K562 (cell line): ENCODE data around the gene ADRM1. TPM values are rescaled to one million over a fixed set of nuclear protein-coding genes. Genes with fewer than 3 reads are reported as not detected.

Experiments used
- ATAC-seq: fragments of 200-7000 bp; cut with Tn5 transposase; 3 replicates; pipeline ENCODE4 v1.9.1; 2020; ENCODE audit warnings: moderate library complexity
- BruUV-seq: library from RNA; stranded (reverse); fragments of 400-500 nt; replicated peaks from 2 replicates; lab custom pipeline; 2021; lab: Mats Ljungman, UMichigan
- CTCF ChIA-PET: fragments of 300-600 bp; formaldehyde crosslinking; extraction: SDS; loops from one replicate; lab custom pipeline; 2021; ENCODE audit warnings: low intra/inter-chr PET ratio; lab: Yijun Ruan, JAX
- POLR2A ChIA-PET: fragments of 300-600, 350-650 bp; sonication (Branson Sonifier 250); formaldehyde crosslinking; extraction: SDS; loops from one replicate; lab custom pipeline; 2021; ENCODE audit warnings: antibody characterized with exemption, inconsistent platforms; lab: Yijun Ruan, JAX
- DNase-seq, 4 experiments: peaks; one replicate each; pipeline versions ENCODE4 v3.0.0 to v3.0.0-alpha.2; 2011 to 2018; ENCODE audit warnings: low spot score in 3 of 4, mixed read lengths in 3 of 4; ENCODE audit errors: extremely low read depth in 1 of 4
- FAIRE-seq: peaks from 2 replicates; lab custom pipeline; 2011; peaks lifted over from hg19 to GRCh38; lab: Jason Lieb, UNC
- H2AFZ ChIP-seq: 2 replicates; pipeline ENCODE4 v1.6.0; 2011; ENCODE audit warnings: low read depth, low read length, control low read depth, inconsistent platforms
- H3K27ac ChIP-seq: fragments of 200-600 bp; 3 replicates; pipeline ENCODE4 v1.8.0; 2011; ENCODE audit warnings: low read depth, mild to moderate bottlenecking, control low read depth, inconsistent platforms, low read length, moderate library complexity, mixed read lengths; ENCODE audit errors: extremely low read depth
- H3K27me3 ChIP-seq, 2 experiments: fragments of 300-600 bp in 1 of 2; 2 replicates in 1 of 2; 3 replicates in 1 of 2; pipeline versions ENCODE4 v1.6.0 to v1.8.0; 2011; ENCODE audit warnings: inconsistent platforms in 2 of 2, low read length in 2 of 2, mild to moderate bottlenecking in 1 of 2, mixed read lengths in 1 of 2, moderate library complexity in 1 of 2; ENCODE audit not compliant: control insufficient read depth in 2 of 2, insufficient read depth in 2 of 2
- H3K36me3 ChIP-seq: fragments of 300-600 bp; 3 replicates; pipeline ENCODE4 v1.8.0; 2011; ENCODE audit warnings: mild to moderate bottlenecking, low read length, inconsistent platforms; ENCODE audit not compliant: control insufficient read depth, insufficient read depth
- H3K4me1 ChIP-seq, 2 experiments: fragments of 200-600 bp in 1 of 2; replicated peaks in 1 of 2; 2 replicates in 1 of 2; 3 replicates in 1 of 2; pipeline versions ENCODE4 v1.5.1 to v1.8.0; 2011; ENCODE audit warnings: inconsistent platforms in 2 of 2, low read length in 2 of 2, mild to moderate bottlenecking in 1 of 2, mixed read lengths in 1 of 2, moderate library complexity in 1 of 2; ENCODE audit not compliant: control insufficient read depth in 2 of 2, insufficient read depth in 2 of 2
- H3K4me2 ChIP-seq: 2 replicates; pipeline ENCODE4 v1.6.1; 2011; ENCODE audit warnings: low read length, control low read depth, inconsistent platforms, mixed read lengths; ENCODE audit not compliant: insufficient read depth
- H3K4me3 ChIP-seq: fragments of 200-600 bp; sonication (generic), shearing (Covaris generic); 2 replicates; pipeline ENCODE4 v1.5.1; 2016; ENCODE audit warnings: control low read depth, inconsistent platforms
- H3K79me2 ChIP-seq: fragments of 200-600 bp; 3 replicates; pipeline ENCODE4 v1.8.0; 2011; ENCODE audit warnings: low read length, inconsistent platforms; ENCODE audit not compliant: control insufficient read depth, insufficient read depth
- H3K9ac ChIP-seq, 2 experiments: 2 replicates each; pipeline versions ENCODE4 v1.6.0 to v1.6.1; 2011; ENCODE audit warnings: low read depth in 2 of 2, low read length in 2 of 2, control low read depth in 1 of 2, inconsistent platforms in 1 of 2, mild to moderate bottlenecking in 1 of 2, mixed read lengths in 1 of 2; ENCODE audit not compliant: insufficient read depth in 1 of 2
- H3K9me1 ChIP-seq: one replicate; pipeline ENCODE4 v1.6.0; 2011; ENCODE audit warnings: inconsistent platforms, mild to moderate bottlenecking, low read length, moderate library complexity; ENCODE audit not compliant: control insufficient read depth, insufficient read depth
- H3K9me3 ChIP-seq: replicated peaks from 2 replicates; pipeline ENCODE4 v1.5.1; 2011; ENCODE audit warnings: low read depth, low read length, inconsistent platforms; ENCODE audit not compliant: control insufficient read depth, insufficient read depth
- H4K20me1 ChIP-seq: replicated peaks from 2 replicates; pipeline ENCODE4 v1.6.1; 2011; ENCODE audit warnings: low read length, inconsistent platforms, mixed read lengths; ENCODE audit not compliant: control insufficient read depth, insufficient read depth
- BACH1 ChIP-seq: fragments of 200-800 bp; sonication (Bioruptor generic); IDR thresholded peaks from 2 replicates; pipeline ENCODE4 v1.6.1; 2016; ENCODE audit warnings: missing genetic modification characterization, missing compliant biosample characterization
- BCLAF1 ChIP-seq, 2 experiments: fragments of 450-650 bp in 1 of 2; IDR thresholded peaks; 2 replicates each; pipeline ENCODE4 v1.6.1; 2011 to 2017; ENCODE audit warnings: low read depth in 2 of 2, antibody characterized with exemption in 1 of 2, borderline replicate concordance in 1 of 2, low read length in 1 of 2, mild to moderate bottlenecking in 1 of 2, mixed read lengths in 1 of 2; ENCODE audit not compliant: control insufficient read depth in 1 of 2
- BMI1 ChIP-seq: fragments of 150-350 bp; IDR thresholded peaks from 2 replicates; pipeline ENCODE4 v1.6.1; 2014; ENCODE audit warnings: low read length
- HNRNPLL ChIP-seq: fragments of 200-400 bp; formaldehyde crosslinking; IDR thresholded peaks from 2 replicates; pipeline ENCODE4 v1.6.1; 2017; ENCODE audit warnings: low read length, low read depth, mild to moderate bottlenecking; ENCODE audit not compliant: poor library complexity, severe bottlenecking
- NR0B1 ChIP-seq: fragments of 450-650 bp; IDR thresholded peaks from one replicate; pipeline ENCODE4 v1.6.1; 2018; ENCODE audit warnings: mild to moderate bottlenecking, moderate library complexity; ENCODE audit not compliant: partially characterized antibody
- SMARCA4 ChIP-seq: fragments of 450-650 bp; IDR thresholded peaks from 2 replicates; pipeline ENCODE4 v1.6.1; 2016
- SPI1 ChIP-seq: IDR thresholded peaks from 2 replicates; pipeline ENCODE4 v1.6.1; 2011; ENCODE audit warnings: low read depth, low read length, control low read depth, borderline replicate concordance
- TFAM ChIP-seq: fragments of 250-450 bp; sonication (Bioruptor Pico); conservative IDR thresholded peaks from 2 replicates; pipeline ENCODE4 v1.5.0; 2021; ENCODE audit warnings: mild to moderate bottlenecking, moderate library complexity
- ZNF124 ChIP-seq: sonication (generic); formaldehyde crosslinking; IDR thresholded peaks from 2 replicates; pipeline ENCODE4 v1.8.1; 2022; ENCODE audit warnings: missing genetic modification reagents
- ZNF184 ChIP-seq: sonication (generic); formaldehyde crosslinking; IDR thresholded peaks from 2 replicates; pipeline ENCODE4 v1.5.0; 2020; ENCODE audit warnings: missing genetic modification reagents
- whole genome bisulfite sequencing: fragments of 100-300 bp; shearing (Covaris generic); methylation state at CpG from one replicate; pipeline ENCODE4 v1.1.6; 2016; ENCODE audit warnings: low coverage, mixed read lengths; ENCODE audit not compliant: insufficient coverage; ENCODE audit errors: missing lambda C conversion rate; 5-methylcytosine and 5-hydroxymethylcytosine counted together
- in situ Hi-C: fragments of 300-500 bp; cut with MboI; formaldehyde crosslinking; loops from 4 replicates; pipeline ENCODE4 v1.15.0; 2018; ENCODE audit warnings: inconsistent platforms, mixed read lengths
- intact Hi-C: fragments of 100-400 bp; cut with micrococcal nuclease; formaldehyde crosslinking; loops from 2 replicates; pipeline ENCODE4 v1.14.2; 2022
- polyA plus RNA-seq, 8 experiments: library from polyadenylated mRNA; depleted of rRNA in 4 of 8; stranded (reverse) in 5 of 8; unstranded in 3 of 8; fragments of >200 nt; fragmentation: Nextera tagmentation in 2 of 8; fragmentation: Illumina TruSeq in 1 of 8; extraction: Ambion mirVana in 2 of 8; extraction: Trizol in 1 of 8; gene quantifications; 2 replicates each; pipeline versions ENCODE4 v1.2.1 to v1.2.3, GENCODE V29; 2011 to 2014; ENCODE audit warnings: inconsistent platforms in 1 of 8, missing spikeins in 1 of 8
- total RNA-seq, 7 experiments: library from RNA; depleted of rRNA in 6 of 7; stranded (reverse); fragments of >200 nt in 6 of 7; fragmentation: Illumina TruSeq in 2 of 7; extraction: Trizol in 2 of 7; gene quantifications; 2 replicates each; pipeline versions ENCODE4 v1.2.1 to v1.2.3, GENCODE V29; 2011 to 2021; ENCODE audit warnings: low replicate concordance in 1 of 7

Gene ADRM1
- total and polyA plus RNA-seq, 9 of the 15 experiments (the other 6 are each of a cell fraction or from before 2014, with no cell fraction given) = 5.0 to 223 (median 67.4) TPM

GRCh38 chr20:62347151-62347404, 44.3 kb downstream of the ADRM1 start:
- H3K9me1 ChIP-seq = peaks cover 2% of the 10 kb centered on the region
- BruUV-seq = no TSS peak
- no peaks in the 10 kb centered on the region for H3K27me3 ChIP-seq
- FAIRE-seq (no peak), ATAC-seq (no peak), DNase-seq (no peak)
- H3K9ac ChIP-seq = no peak overlapping the region
- TF ChIP-seq BCLAF1 (IDR thresholded peaks at IDR 0.05; ENCODE audit: borderline replicate concordance in 1 of 2, control insufficient read depth in 1 of 2, low read depth in 2 of 2, low read length in 1 of 2) = no peak
- no peak overlapping the region for H2AFZ ChIP-seq
- H3K9me3 ChIP-seq = no peaks in the 10 kb centered on the region
- peaks cover 0 to 22% of the 10 kb centered on the region in 2 experiments; a peak in 1 of 5 replicates for H3K4me1 ChIP-seq
- H3K4me2 ChIP-seq = no peak overlapping the region
- no peaks in the 10 kb centered on the region for H4K20me1 ChIP-seq
- WGBS = 85% methylated on average over 7 of the region's 10 CpGs
- POLR2A ChIA-PET = interaction anchor here (0.6 kb wide), 1 partner anchor 53 kb away, joined by 4 read pairs; no protein-coding TSS in a partner anchor
- no peak overlapping the region for H3K27ac ChIP-seq
- CTCF ChIA-PET = no interaction called here
- H3K4me3 ChIP-seq = no peak overlapping the region
- peaks cover 70% of the 10 kb centered on the region for H3K36me3 ChIP-seq
- intact Hi-C loops (no loop called here), in situ Hi-C loops (no loop called here)
- no peaks in the 10 kb centered on the region for H3K79me2 ChIP-seq

GRCh38 chr20:62347445-62347844, 44.6 kb downstream of the ADRM1 start:
- H3K9ac ChIP-seq = no peak overlapping the region; a peak in 1 of 4 replicates
- no peak overlapping the region for H3K27ac ChIP-seq
- WGBS = 93% methylated on average over 9 of the region's 9 CpGs
- no peak overlapping the region for H3K4me3 ChIP-seq
- peaks cover 74% of the 10 kb centered on the region for H3K36me3 ChIP-seq
- H3K27me3 ChIP-seq = no peaks in the 10 kb centered on the region
- no peak overlapping the region for H2AFZ ChIP-seq
- in situ Hi-C loops = no loop called here
- FAIRE-seq = no peak
- H3K79me2 ChIP-seq = no peaks in the 10 kb centered on the region
- H3K4me1 ChIP-seq = peaks cover 0 to 25% of the 10 kb centered on the region in 2 experiments; a peak in 1 of 5 replicates
- H3K9me3 ChIP-seq = no peaks in the 10 kb centered on the region
- H4K20me1 ChIP-seq = no peaks in the 10 kb centered on the region
- no peak for DNase-seq
- intact Hi-C loops = no loop called here
- no TSS peak for BruUV-seq
- H3K4me2 ChIP-seq = no peak overlapping the region
- H3K9me1 ChIP-seq = peaks cover 2% of the 10 kb centered on the region
- ATAC-seq = no peak
- POLR2A ChIA-PET = interaction anchor here (0.6 to 0.8 kb wide), 3 partner anchors 11 to 139 kb away, joined by 4 read pairs; no protein-coding TSS in a partner anchor
- CTCF ChIA-PET = no interaction called here
- TF ChIP-seq NR0B1 (no peak), ZNF124 (no peak), BMI1 (no peak), ZNF184 (CRISPR knock-in tag) (no peak), BACH1 (tag) (no peak), SMARCA4 (no peak), TFAM (no peak), HNRNPLL (no peak), SPI1 (no peak)
